Thoracic aorta (tissue), 2 donors: ENCODE results near the gene KMT2B. TPM values are rescaled to one million over a fixed set of nuclear protein-coding genes. Genes with fewer than 3 reads are reported as not detected.

Experiments
- ATAC-seq: fragments of 150-250 bp; one replicate; pipeline ENCODE4 v1.8.0; 2017; ENCODE audit warnings: low read depth; ENCODE audit not compliant: insufficient number of reproducible peaks, low FRiP score
- DNase-seq: peaks from one replicate; pipeline ENCODE4 v3.0.0-alpha.2; 2020; ENCODE audit warnings: low spot score
- H3K27ac ChIP-seq, 2 donors: fragments of 200-600 bp; sonication (generic); 1 replicate in 1 of 2; 2 replicates in 1 of 2; pipeline ENCODE4 v1.5.1; 2016; ENCODE audit warnings: mild to moderate bottlenecking in 2 of 2, moderate library complexity in 2 of 2
- H3K27me3 ChIP-seq: fragments of 200-600 bp; sonication (generic); replicated peaks from 2 replicates; pipeline ENCODE4 v1.6.0; 2016; ENCODE audit warnings: mild to moderate bottlenecking; ENCODE audit not compliant: insufficient read depth
- H3K36me3 ChIP-seq: fragments of 200-600 bp; sonication (generic); one replicate; pipeline ENCODE4 v1.5.1; 2016
- H3K4me1 ChIP-seq, 2 donors: fragments of 200-600 bp; sonication (generic); 1 replicate in 1 of 2; 2 replicates in 1 of 2; pipeline versions ENCODE4 v1.5.1 to v1.6.0; 2016; ENCODE audit warnings: low read depth in 2 of 2, mild to moderate bottlenecking in 1 of 2; ENCODE audit not compliant: control insufficient read depth in 1 of 2
- H3K4me3 ChIP-seq: fragments of 200-600 bp; sonication (generic); 2 replicates; pipeline ENCODE4 v1.5.1; 2016; ENCODE audit warnings: mild to moderate bottlenecking
- H3K9me3 ChIP-seq: fragments of 200-600 bp; sonication (generic); 2 replicates; pipeline ENCODE4 v1.5.1; 2016
- total RNA-seq, 2 donors: library from RNA; depleted of rRNA; stranded (reverse); fragments of >200 nt; gene quantifications; one replicate each; pipeline versions ENCODE4 v1.1.0 to v1.2.3, GENCODE V29; 2016
- TF ChIP-seq, protein P1 (sequence below): fragments of 200-600 bp; sonication (generic); IDR thresholded peaks from one replicate; pipeline ENCODE4 v1.5.1; 2019; ENCODE audit warnings: antibody characterized with exemption

The KMT2B gene
- total RNA-seq, 2 donors from 2014 or later, result 26.4 to 31.3 TPM

DNA sequence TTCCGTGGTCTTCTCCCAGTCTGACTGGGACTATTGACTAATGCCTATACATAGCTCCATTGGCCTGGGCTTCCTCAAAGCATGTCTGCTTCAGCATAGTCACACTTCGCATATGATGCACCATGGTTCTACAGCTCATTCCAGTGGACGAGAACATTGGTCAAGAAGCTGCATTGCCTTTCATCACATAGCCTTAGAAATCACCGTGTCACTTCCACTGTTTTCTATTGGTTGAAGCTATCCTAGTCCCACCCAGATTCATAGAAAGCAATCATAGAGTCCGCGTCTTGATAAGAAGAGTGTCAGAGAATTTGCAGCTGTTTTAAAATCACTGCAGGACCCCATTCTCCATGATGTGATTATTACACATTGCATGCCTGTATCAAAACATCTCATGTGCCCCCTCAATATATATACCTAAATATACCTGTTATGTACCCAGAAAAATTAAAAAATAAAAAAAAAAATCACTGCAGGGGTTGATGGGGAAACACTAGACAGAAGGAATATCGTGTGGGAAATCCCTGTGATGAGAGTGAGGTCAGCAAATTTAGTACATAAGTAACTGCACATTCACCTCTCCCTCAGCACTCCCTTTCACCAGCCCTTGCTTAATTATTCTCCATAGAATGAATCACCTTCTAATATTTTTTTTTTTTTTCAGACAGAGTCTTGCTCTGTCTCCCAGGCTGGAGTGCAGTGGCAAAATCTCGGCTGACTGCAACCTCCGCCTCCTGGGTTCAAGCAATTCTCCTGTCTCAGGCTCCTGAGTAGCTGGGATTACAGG is 55.4 kb downstream of the KMT2B start:
- no peak overlapping the region for H3K4me3 ChIP-seq
- peaks cover 8 to 12% of the 10 kb centered on the region in 2 donors for H3K4me1 ChIP-seq
- no peak overlapping the region for H3K27ac ChIP-seq
- ATAC-seq (no peak), DNase-seq (no peak)
- H3K36me3 ChIP-seq, result no peaks in the 10 kb centered on the region
- TF ChIP-seq, protein P1, sequence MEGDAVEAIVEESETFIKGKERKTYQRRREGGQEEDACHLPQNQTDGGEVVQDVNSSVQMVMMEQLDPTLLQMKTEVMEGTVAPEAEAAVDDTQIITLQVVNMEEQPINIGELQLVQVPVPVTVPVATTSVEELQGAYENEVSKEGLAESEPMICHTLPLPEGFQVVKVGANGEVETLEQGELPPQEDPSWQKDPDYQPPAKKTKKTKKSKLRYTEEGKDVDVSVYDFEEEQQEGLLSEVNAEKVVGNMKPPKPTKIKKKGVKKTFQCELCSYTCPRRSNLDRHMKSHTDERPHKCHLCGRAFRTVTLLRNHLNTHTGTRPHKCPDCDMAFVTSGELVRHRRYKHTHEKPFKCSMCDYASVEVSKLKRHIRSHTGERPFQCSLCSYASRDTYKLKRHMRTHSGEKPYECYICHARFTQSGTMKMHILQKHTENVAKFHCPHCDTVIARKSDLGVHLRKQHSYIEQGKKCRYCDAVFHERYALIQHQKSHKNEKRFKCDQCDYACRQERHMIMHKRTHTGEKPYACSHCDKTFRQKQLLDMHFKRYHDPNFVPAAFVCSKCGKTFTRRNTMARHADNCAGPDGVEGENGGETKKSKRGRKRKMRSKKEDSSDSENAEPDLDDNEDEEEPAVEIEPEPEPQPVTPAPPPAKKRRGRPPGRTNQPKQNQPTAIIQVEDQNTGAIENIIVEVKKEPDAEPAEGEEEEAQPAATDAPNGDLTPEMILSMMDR, result no peak
- no peaks in the 10 kb centered on the region for H3K9me3 ChIP-seq
- H3K27me3 ChIP-seq, result no peaks in the 10 kb centered on the region

DNA sequence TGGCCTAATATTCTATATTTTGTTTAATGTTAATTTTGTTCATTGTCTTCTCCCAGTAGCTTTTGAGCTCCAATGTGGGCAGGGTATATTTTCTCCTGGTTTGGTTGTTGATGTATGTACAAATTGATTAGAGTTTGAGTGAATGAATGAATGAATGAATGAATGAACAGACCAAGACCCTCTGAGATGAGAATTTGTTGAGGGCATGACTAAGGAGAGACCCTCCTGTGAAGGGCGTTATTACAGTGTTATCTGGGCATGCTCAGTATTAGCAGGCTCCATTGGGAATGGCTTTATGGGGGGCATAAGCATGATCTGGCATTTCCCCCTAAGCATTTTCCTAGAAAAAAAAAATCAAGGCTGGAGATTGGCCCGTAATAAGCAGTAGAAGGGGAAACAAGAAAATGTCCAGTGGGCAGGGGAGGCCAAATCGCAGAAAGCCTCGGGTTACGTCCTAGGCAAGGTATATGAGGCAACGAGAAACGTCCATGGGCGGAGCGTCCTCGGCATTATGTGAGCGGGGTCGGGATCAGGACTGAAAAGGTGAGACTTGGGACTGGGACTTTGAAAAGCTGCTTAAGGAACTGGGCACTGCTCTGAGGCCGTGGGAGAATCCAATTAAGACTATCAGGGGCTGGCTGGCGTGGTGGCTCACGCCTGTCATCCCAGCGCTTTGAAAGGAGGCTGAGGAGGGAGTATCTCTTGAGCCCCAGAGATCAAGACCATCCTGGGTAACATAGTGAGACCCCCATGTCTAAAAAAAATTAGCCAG is 56.7 kb downstream of the KMT2B start:
- Histone ChIP-seq H3K27ac (no peak overlapping the region), H3K36me3 (no peaks in the 10 kb centered on the region), H3K27me3 (no peaks in the 10 kb centered on the region), H3K4me1 (peaks cover 8 to 12% of the 10 kb centered on the region in 2 donors), H3K4me3 (peak overlapping the region; percentile 94), H3K9me3 (no peaks in the 10 kb centered on the region)
- ATAC-seq (no peak), DNase-seq (no peak)
- TF ChIP-seq, protein P1, result no peak

DNA sequence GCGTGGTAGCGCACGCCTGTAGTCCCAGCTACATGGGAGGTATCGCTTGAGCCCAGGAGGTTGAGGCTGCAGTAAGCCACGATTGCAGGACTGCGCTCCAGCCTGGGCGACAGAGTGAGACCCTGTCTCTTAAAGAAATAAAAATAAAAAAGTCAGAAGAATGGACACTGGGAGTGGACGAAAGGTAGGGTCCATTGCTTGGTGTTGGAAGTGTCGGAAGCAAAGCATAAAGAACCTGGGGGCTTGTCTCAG is 57.2 kb downstream of the KMT2B start:
- ATAC-seq (no peak), DNase-seq (no peak)
- Histone ChIP-seq H3K4me3 (peak overlapping the region; percentile 94), H3K27ac (no peak overlapping the region), H3K9me3 (no peaks in the 10 kb centered on the region), H3K27me3 (no peaks in the 10 kb centered on the region), H3K4me1 (peaks cover 8 to 12% of the 10 kb centered on the region in 2 donors), H3K36me3 (peaks cover under 1% of the 10 kb centered on the region)
- TF ChIP-seq, protein P1, result no peak

DNA sequence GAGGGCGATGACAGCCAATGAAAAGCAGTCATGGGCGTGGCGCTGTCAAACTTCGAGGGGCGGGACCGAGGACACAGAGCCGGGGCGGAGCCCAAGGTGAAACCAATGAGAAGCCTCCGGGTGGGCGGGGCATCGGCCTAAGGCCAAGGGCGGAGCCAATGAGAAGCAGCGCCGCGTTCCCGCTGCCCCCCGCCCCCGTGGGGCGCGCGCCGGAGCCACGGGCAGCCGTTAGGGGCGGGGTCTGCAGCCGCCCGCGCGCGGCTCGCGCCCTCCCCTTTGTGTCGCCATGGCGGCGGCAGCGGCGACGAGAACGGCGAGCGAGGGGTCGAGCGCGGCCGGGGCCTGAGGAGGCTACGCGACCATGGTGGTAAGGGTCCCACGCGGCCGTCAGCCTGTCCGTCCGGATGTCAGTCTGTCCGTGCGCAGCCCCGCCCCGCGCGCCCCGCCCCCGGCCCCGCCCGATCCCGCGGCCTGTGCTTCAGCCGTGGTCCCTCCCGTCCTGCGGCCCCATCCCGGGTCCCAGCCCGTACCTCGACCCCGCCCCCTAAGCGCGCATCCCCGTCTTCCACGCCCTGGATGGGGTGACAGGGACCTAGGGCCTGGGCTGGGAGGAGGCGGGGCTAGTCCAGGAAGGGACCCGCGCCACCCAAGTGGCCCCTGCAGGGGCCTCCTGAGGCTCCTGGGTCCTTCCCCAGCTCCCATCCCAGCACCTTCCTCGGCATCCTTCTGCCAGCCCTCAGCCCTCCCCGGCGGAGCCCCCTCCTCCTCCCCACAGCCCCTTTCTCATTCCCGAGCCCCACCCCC is 57.7 kb downstream of the KMT2B start, which contains the start of gene ARHGAP33:
TSS of gene ARHGAP33 (plus strand) at position 267 of the 804 bp plus-strand sequence. CDS start at position 362, 95 bp downstream.
- H3K27ac ChIP-seq, result no peak within 1 kb of the TSS
- TF ChIP-seq, protein P1, result no peak
- peak within 1 kb of the TSS; percentile 94 for H3K4me3 ChIP-seq
- H3K4me1 ChIP-seq, result peaks cover 8 to 12% of the 10 kb centered on the region in 2 donors
- no peaks in the 10 kb centered on the region for H3K27me3 ChIP-seq
- DNase-seq, result peak; percentile 98
- peaks cover 5% of the 10 kb centered on the region for H3K36me3 ChIP-seq
- peak; percentile 82 for ATAC-seq
- no peaks in the 10 kb centered on the region for H3K9me3 ChIP-seq
